ES-I3 (cell line): ENCODE data around the gene ISG15.
"Not testable (repeated sequence)": the region's sequence is repeated elsewhere in the genome, so short reads cannot be mapped to it uniquely, and the experiment has no call there.

Experiments
- H3K36me3 ChIP-seq: 2 replicates; pipeline ENCODE4 v1.6.1; 2013; ENCODE audit warnings: mild to moderate bottlenecking, low read length, control low read depth, moderate library complexity; ENCODE audit not compliant: insufficient read depth
- H3K4me1 ChIP-seq: 2 replicates; pipeline ENCODE4 v1.6.1; 2013; ENCODE audit warnings: mild to moderate bottlenecking, control low read depth, low read length; ENCODE audit not compliant: insufficient read depth
- H3K9ac ChIP-seq: 2 replicates; pipeline ENCODE4 v1.6.1; 2013; ENCODE audit warnings: low read depth, mild to moderate bottlenecking, low read length, moderate library complexity
- H3K9me3 ChIP-seq: 2 replicates; pipeline ENCODE4 v1.6.1; 2013; ENCODE audit warnings: mild to moderate bottlenecking, low read length, moderate library complexity; ENCODE audit not compliant: control insufficient read depth, insufficient read depth

The ISG15 gene

DNA sequence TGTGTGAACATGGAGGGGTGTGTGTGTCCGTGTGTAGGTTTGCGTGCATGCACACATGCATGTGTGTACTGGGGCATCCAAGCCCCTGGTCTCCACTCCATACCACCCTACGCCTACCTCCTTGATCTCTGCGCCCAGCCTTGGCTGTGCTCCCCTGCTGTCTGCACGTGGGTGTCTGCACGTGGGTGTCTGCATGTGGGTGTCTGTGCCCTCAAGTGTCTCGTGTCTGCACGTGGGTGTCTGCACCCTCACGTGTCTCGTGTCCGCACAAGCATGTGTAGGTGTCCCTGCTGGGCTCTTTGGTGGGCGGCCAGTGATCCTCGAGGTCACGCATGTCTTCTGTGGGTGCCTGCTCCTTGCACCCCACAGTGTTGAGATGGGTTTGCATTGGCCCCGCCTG lies 39.7 kb downstream of the ISG15 start:
- H3K36me3 ChIP-seq, result peaks cover 6% of the 10 kb centered on the region; the same call in 1 of the 2 replicates
- no peak overlapping the region for H3K9ac ChIP-seq
- H3K9me3 ChIP-seq, result no peaks in the 10 kb centered on the region
- no peaks in the 10 kb centered on the region for H3K4me1 ChIP-seq

DNA sequence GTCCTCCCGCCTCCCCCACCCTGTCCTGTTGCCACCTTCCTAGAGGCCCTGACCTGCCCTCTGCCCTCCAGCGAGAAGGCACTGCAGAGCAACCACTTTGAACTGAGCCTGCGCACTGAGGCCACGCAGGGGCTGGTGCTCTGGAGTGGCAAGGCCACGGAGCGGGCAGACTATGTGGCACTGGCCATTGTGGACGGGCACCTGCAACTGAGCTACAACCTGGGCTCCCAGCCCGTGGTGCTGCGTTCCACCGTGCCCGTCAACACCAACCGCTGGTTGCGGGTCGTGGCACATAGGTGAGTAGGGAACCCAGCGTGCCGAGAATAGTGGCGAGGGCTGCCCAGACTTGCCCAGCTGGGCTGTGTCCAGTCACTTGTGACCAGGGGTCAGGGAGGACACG lies 40.4 kb downstream of the ISG15 start:
- Histone ChIP-seq H3K9me3 (no peaks in the 10 kb centered on the region), H3K36me3 (peaks cover 6% of the 10 kb centered on the region; the same call in 1 of the 2 replicates), H3K4me1 (no peaks in the 10 kb centered on the region), H3K9ac (no peak overlapping the region)

DNA sequence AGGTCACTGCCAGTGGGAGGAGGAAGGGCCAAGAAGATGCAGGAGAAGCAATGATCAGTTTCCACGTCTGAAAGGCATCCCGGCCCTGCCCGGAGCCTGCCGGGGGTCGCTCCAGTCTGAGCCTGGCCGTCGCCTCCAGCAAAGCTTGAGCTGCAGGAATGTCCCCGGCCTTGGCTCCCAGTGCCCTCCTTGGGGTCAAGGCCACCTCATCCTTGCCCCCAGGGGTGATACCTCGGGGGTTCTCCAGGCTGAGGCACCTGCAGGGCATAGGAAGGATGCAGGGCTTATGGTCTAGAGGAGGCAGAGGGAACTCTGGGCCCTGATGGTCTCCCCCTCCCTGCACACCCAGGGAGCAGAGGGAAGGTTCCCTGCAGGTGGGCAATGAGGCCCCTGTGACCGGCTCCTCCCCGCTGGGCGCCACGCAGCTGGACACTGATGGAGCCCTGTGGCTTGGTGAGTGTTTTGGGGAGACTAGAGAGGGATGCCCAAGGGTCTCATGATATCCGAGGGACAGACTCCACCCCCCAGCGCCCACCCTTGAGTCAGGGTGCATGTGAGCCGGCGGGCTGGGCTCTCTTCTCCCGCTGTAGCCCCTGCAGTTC lies 40.9 kb downstream of the ISG15 start:
- Histone ChIP-seq H3K4me1 (no peaks in the 10 kb centered on the region), H3K36me3 (peaks cover 6% of the 10 kb centered on the region; the same call in 1 of the 2 replicates), H3K9me3 (no peaks in the 10 kb centered on the region), H3K9ac (no peak overlapping the region)

DNA sequence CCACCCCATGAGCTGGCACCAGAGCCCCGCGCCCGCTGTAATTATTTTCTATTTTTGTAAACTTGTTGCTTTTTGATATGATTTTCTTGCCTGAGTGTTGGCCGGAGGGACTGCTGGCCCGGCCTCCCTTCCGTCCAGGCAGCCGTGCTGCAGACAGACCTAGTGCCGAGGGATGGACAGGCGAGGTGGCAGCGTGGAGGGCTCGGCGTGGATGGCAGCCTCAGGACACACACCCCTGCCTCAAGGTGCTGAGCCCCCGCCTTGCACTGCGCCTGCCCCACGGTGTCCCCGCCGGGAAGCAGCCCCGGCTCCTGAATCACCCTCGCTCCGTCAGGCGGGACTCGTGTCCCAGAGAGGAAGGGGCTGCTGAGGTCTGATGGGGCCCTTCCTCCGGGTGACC lies 41.7 kb downstream of the ISG15 start:
- peaks cover 6% of the 10 kb centered on the region; the same call in 1 of the 2 replicates for H3K36me3 ChIP-seq
- H3K9me3 ChIP-seq, result no peaks in the 10 kb centered on the region
- no peaks in the 10 kb centered on the region for H3K4me1 ChIP-seq
- H3K9ac ChIP-seq, result no peak overlapping the region

DNA sequence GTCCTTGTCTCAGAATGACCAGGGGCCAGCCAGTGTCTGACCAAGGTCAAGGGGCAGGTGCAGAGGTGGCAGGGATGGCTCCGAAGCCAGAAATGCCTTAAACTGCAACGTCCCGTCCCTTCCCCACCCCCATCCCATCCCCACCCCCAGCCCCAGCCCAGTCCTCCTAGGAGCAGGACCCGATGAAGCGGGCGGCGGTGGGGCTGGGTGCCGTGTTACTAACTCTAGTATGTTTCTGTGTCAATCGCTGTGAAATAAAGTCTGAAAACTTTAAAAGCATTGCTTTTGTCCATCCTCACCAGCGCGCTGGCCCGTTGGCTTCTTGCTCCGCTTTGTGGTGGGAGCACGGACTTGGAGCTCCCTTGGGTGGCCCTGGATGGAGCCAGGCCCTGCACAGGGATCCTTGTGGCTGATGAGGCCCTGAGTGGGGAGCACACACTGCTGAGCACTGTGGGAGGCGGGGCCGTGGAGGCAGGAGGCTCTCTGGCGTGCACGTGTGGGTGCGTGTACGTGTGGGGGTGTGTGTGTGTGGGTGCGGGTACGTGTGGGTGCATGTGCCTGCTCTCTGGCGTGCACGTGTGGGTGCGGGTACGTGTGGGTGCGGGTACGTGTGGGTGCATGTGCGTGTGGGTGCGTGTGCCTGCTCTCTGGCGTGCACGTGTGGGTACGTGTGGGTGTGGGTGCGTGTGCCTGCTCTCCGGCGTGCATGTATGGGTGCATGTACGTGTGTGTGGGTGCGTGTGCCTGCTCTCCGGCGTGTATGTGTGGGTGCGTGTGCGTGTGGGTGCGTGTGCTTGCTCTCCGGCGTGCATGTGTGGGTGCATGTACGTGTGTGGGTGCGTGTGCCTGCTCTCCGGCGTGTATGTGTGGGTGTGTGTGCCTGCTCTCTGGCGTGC lies 42.8 kb downstream of the ISG15 start:
- Histone ChIP-seq H3K4me1 (no peaks in the 10 kb centered on the region), H3K9ac (no peak overlapping the region), H3K9me3 (no peaks in the 10 kb centered on the region), H3K36me3 (peaks cover 6% of the 10 kb centered on the region; the same call in 1 of the 2 replicates)

DNA sequence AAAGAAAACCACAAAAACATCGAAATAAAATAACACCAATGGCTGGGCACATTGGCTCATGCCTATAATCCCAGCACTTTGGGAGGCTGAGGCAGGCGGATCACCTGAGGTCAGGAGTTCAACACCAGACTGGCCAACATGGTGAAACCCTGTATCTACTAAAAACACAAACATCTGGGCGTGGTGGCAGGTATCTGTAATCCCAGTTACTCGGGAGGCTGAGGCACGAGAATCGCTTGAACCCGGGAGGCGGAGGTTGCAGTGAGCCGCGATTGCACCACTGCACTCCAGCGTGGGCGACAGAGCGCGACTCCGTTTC lies 44.4 kb downstream of the ISG15 start:
- H3K9me3 ChIP-seq, H3K4me1 ChIP-seq, H3K9ac ChIP-seq, H3K36me3 ChIP-seq: not testable (repeated sequence)

DNA sequence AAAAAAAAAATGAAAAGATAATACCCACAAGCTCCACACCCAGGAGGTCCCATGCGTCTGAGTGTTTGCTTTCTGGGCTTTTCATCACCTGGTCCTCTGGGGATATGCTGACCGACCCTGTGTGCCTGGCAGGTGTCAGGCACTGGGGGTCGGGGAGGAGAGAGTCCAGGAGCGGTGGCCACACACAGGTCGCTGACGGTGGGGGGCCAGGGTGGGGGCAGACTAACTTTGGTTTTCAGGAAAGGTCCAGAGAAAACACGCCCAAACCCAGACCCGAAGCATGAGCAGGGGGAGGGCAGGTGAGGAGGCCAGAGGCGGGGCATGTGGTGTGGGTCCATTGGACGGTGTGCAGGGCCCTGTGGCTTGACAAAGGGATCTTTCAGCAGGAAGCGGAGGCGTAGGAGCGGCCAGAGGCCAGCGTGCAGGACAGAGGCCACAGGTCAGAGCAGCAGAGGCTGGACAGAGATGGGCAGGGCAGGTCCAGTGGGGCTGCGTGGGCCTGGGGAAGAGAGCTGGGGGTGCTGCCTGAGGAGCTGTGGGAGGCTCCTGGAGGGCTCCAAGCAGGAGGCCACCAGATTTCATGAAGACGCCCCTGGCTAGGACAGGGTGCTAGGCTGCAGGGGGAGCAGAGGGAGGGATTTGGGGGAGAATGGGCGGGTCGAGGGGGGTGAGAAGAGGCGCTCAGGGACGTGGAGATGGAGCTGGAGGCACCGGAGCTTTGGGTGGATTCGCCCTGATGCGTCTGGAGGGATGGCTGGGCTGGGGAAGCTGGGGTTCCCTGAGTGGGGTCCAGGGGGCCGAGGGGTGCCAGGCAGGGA lies 45.0 kb downstream of the ISG15 start:
- Histone ChIP-seq H3K9me3 (no peaks in the 10 kb centered on the region), H3K36me3 (no peaks in the 10 kb centered on the region), H3K9ac (peak overlapping the region; percentile 29; the same call in 1 of the 2 replicates), H3K4me1 (peaks cover 5% of the 10 kb centered on the region; the same call in 1 of the 2 replicates)

DNA sequence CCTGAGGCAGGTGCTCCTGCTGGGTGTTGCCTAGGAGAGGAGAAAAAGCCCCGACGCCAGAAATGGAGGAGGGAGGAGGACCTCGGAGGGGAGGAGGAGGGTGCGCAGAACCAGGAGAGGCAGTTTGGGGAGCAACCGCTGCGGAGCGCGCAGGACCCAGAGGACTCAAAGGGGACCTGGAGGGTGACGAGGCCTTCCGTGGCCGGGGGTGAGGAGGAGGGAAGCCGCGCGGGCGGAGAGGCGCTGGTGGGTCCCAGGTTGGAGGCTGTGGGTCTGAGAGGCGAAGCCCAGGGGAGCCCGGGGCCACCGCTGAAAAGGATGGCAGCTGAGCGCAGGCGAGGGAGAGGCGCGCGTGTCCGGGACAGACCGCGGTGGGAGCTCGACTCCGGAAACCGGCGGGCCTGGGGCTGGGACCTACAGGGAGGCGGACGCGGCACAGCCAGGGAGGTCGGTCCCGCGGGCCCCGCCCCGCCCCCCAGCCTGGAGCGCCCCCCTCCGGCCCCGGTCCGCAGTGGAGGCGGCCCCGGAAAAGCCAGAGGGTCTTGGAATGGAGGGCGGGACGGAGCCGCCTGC lies 45.7 kb downstream of the ISG15 start:
- no peaks in the 10 kb centered on the region for H3K9me3 ChIP-seq
- H3K36me3 ChIP-seq, result no peaks in the 10 kb centered on the region
- H3K9ac ChIP-seq, result peak overlapping the region; percentile 67; the same call in 1 of the 2 replicates
- H3K4me1 ChIP-seq, result peaks cover 5% of the 10 kb centered on the region; the same call in 1 of the 2 replicates

DNA sequence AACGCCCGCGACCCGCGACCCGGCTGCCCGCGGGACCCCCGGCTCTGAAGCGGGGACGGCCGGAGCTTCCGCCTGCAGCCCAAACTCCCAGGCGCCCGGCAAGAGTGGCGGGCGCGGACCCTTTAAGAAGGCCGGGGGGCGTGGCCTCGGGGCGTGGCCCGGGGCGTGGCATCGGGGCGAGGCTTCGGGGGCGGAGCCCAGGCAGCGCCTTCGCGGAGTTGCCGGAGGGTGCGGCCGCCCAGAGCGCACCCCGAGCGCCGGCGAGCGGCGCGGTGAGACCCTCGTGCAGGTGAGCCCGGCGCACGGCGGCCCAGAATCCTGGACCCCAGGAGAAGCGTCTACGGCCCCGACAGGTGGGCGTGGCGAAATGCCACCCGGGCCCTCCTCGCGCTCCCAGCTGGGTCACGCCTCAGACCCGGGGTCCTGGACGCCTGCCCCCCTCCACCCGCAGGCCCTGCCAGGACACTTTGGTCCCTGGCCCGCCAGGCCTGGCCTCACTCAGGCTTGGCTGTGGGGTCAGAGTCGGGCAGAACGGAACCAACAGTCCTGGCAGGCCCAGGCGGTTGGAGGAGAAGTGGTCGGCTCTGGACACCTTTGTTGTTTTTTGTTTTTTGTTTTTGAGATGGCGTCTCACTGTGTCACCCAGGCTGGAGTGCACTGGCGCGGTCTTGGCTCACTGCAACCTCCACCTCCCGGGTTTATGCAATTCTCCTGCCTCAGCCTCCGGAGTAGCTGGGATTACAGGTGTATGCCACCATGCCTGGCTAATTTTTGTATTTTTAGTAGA lies 46.4 kb downstream of the ISG15 start:
- Histone ChIP-seq H3K4me1 (peaks cover 5% of the 10 kb centered on the region; the same call in 1 of the 2 replicates), H3K9me3 (no peaks in the 10 kb centered on the region), H3K9ac (peak overlapping the region; percentile 67), H3K36me3 (no peaks in the 10 kb centered on the region)

DNA sequence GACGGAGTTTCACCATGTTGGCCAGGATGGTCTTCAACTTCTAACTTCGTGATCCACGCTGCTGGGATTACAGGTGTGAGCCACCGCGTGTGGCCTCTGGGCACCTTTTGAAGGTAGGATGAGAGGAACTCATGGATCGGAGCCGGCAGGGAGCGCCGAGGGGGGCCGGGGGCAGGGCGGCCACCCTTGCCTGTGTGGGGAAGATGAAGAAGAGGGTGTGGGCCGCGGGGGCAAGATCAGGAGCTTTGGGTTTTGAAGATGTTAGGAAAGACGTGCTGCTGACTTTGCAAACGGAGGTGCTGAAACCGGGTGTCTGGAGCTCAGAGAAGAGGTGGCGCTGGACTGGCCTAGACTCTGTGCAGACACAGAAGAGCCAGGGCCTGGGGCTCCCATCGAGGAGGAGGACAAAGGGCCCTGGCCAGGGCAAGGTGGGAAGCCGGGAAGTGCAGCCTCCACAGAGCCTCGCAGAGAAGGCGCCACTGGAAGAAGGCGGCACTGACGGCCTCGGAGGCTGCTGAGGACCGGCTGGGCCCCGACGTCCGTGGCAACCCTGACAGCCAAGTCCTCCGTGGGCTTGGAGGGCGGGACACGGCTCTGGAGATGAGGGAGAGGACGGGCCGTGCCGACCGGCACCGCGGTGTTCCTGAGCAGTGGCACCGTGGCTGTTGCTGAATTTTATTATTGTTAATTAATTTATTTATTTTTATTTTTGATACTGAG lies 47.1 kb downstream of the ISG15 start:
- Histone ChIP-seq H3K36me3 (no peaks in the 10 kb centered on the region), H3K9ac (peak overlapping the region; percentile 67; the same call in 1 of the 2 replicates), H3K9me3 (no peaks in the 10 kb centered on the region), H3K4me1 (peaks cover 5% of the 10 kb centered on the region; the same call in 1 of the 2 replicates)

DNA sequence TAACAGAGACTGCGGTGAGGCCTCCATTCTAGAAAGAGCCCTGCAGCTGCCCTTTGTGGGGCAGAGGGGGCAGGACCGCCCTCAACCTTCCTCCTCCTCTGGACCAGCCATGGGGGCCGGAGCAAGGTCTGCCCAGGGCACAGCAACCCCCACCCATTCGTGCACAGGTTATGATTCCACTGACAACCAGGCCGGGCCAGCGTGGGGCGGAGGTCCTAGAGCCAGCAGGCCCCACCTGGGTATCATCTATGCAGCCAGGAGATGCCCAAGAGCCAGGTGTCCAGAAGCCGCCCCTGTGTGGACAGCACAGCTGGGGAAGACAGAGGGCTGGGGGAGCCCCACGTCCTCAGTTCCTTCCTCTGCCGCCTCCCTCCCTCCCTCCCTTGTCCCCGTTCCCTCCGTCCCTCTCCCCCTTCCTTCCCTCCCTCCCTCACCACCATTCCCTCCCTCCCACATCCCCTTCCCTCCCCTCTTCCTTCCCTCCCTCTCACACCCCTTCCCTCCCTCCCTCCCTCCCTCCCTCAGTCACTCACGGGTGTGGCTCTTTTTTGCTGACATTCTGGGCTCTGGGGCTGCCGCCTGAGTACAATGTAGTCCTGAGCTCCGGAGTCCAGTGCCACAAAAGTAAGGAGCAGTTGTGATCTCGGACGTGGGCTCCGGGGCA lies 48.5 kb downstream of the ISG15 start:
- Histone ChIP-seq H3K36me3 (no peaks in the 10 kb centered on the region), H3K9ac (no peak overlapping the region), H3K9me3 (no peaks in the 10 kb centered on the region), H3K4me1 (peaks cover 5% of the 10 kb centered on the region; the same call in 1 of the 2 replicates)

DNA sequence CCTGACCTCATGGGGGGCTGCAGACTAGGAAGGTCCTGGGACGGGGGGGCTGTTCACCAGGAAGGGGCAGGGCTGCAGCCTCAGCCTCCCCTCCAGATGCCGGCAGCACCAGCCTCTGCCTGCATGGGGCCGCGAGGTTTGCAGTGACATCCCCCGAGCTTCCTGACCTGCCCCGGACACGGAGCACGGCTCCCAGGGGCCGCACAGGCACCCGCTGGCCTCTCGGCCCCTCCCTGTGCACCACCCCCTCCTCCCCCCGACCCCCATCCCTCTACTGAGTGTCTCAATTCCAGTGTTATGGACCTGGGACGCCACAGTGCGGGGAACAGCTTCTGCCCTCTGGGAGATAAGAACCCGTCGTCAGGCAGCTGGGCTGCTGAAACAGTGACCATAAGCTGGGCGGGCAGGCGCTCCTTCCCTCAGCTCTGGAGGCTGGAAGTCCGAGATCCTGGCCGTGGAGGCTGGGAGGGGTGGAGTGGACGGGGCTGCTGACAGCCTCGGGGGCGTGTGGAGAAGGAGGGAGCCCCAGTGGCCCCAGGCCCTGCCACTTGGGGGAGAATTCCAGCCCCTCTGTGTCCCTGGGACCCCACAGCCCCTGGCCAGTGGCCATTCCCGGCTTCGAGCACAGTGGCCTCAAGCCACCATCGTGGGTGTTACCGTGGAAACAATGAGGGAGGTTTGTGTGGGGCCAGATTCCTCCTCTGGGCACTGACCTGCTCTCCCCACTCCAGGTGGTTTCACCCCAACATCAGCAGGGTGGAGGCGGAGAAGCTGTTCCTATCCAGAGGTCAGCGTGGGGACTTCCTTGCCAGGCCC lies 49.3 kb downstream of the ISG15 start:
- H3K9me3 ChIP-seq, result no peaks in the 10 kb centered on the region
- H3K36me3 ChIP-seq, result no peaks in the 10 kb centered on the region
- peaks cover 5% of the 10 kb centered on the region; the same call in 1 of the 2 replicates for H3K4me1 ChIP-seq
- no peak overlapping the region for H3K9ac ChIP-seq
